ENCODE measurements around the gene GABARAPL1.

DNA sequence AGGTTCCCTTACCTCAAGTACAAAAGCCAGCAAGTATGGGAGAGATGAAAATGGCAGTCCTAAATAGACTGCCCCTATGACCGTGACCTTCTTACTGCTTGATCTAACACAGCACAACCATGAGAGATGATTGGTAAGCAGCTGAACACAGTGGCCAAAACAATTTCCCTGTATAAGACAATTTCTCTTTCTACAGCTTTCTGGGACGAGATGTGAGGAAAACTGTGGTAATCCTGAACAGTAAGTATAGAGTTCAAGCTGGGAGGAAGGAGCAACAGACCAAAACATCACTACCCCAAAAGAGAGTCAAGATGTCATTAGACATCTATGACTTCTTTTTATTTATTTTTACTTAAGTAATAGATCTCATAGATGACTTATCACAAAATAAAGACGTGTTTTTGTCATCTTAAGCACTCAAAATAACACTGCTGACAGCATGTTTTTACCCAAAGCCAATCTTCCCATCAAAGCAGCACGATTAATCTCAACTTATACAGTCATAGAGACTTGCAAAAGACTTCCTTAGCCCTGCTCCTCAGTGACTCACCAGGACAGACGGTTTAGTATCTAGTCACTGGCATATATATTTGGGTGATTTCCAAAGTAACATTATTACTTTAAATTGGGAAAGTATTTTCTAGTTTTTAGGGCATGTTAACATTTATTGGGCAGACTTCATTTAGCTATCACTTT, 30.2 kb upstream of the GABARAPL1 start:
- TF ChIP-seq POLR2A (IDR thresholded peaks at IDR 0.05) (no peak), EP300 (IDR thresholded peaks at IDR 0.05) (no peak)
- TF ChIP-seq, protein P1, sequence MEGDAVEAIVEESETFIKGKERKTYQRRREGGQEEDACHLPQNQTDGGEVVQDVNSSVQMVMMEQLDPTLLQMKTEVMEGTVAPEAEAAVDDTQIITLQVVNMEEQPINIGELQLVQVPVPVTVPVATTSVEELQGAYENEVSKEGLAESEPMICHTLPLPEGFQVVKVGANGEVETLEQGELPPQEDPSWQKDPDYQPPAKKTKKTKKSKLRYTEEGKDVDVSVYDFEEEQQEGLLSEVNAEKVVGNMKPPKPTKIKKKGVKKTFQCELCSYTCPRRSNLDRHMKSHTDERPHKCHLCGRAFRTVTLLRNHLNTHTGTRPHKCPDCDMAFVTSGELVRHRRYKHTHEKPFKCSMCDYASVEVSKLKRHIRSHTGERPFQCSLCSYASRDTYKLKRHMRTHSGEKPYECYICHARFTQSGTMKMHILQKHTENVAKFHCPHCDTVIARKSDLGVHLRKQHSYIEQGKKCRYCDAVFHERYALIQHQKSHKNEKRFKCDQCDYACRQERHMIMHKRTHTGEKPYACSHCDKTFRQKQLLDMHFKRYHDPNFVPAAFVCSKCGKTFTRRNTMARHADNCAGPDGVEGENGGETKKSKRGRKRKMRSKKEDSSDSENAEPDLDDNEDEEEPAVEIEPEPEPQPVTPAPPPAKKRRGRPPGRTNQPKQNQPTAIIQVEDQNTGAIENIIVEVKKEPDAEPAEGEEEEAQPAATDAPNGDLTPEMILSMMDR (IDR thresholded peaks at IDR 0.05), result no peak
